Measurements from ENCODE around the gene ELF2.

DNA sequence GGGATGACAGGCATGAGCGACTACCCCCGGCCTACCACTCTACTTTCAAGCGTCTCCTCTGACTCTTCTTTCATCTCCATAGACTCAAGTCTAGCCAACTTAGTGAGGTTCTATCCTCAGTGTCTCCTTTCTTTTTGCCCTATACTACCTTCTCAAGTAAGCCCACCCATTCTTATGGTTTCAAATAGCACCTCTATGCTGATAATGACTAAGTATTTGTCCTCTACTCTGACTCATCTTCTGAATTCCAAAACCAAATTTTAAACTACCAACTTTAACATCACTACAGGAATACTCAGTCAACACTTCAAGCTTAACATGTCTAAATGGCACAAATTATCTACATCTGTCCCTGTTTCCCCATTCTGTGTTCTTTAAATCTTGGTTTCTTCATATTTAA lies 47.8 kb downstream of the ELF2 start:
- TF ChIP-seq, protein P1, sequence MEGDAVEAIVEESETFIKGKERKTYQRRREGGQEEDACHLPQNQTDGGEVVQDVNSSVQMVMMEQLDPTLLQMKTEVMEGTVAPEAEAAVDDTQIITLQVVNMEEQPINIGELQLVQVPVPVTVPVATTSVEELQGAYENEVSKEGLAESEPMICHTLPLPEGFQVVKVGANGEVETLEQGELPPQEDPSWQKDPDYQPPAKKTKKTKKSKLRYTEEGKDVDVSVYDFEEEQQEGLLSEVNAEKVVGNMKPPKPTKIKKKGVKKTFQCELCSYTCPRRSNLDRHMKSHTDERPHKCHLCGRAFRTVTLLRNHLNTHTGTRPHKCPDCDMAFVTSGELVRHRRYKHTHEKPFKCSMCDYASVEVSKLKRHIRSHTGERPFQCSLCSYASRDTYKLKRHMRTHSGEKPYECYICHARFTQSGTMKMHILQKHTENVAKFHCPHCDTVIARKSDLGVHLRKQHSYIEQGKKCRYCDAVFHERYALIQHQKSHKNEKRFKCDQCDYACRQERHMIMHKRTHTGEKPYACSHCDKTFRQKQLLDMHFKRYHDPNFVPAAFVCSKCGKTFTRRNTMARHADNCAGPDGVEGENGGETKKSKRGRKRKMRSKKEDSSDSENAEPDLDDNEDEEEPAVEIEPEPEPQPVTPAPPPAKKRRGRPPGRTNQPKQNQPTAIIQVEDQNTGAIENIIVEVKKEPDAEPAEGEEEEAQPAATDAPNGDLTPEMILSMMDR (IDR thresholded peaks at IDR 0.05; ENCODE audit: poor library complexity) = no peak
- no peak for TF ChIP-seq EZH2 (IDR thresholded peaks at IDR 0.05; ENCODE audit: borderline replicate concordance)

Data from hepatocyte (in vitro differentiated cells).